SU-DHL-6 (cell line): ENCODE measurements around the gene PRRC2A.

ENCODE experiments used
- H2AFZ ChIP-seq: fragments of 200-600 bp; sonication (generic); 2 replicates; pipeline ENCODE4 v1.6.1; 2014; ENCODE audit warnings: low read depth, mild to moderate bottlenecking, moderate library complexity, mixed read lengths, antibody characterized with exemption, low read length; ENCODE audit not compliant: severe bottlenecking
- H3F3A ChIP-seq: fragments of 200-600 bp; shearing (Covaris generic); 2 replicates; pipeline ENCODE4 v1.6.0; 2016; ENCODE audit warnings: antibody characterized with exemption, mild to moderate bottlenecking; ENCODE audit not compliant: insufficient read depth
- H3K27ac ChIP-seq: fragments of 200-600 bp; sonication (generic); 2 replicates; pipeline ENCODE4 v1.5.1; 2016; ENCODE audit warnings: low read depth, mild to moderate bottlenecking, low read length, moderate library complexity, mixed read lengths
- H3K27me3 ChIP-seq: fragments of 200-600 bp; sonication (generic), shearing (Covaris generic); 2 replicates; pipeline ENCODE4 v1.6.0; 2014; ENCODE audit warnings: mild to moderate bottlenecking, low read length
- H3K36me3 ChIP-seq: fragments of 200-600 bp; sonication (generic); 2 replicates; pipeline ENCODE4 v1.6.1; 2014; ENCODE audit warnings: mild to moderate bottlenecking, low read length, mixed read lengths
- H3K4me2 ChIP-seq: fragments of 300-600, 200-600 bp; shearing (Covaris generic), sonication (generic); 2 replicates; pipeline ENCODE4 v1.6.0; 2014; ENCODE audit warnings: low read length, low read depth, mild to moderate bottlenecking; ENCODE audit not compliant: poor library complexity, severe bottlenecking
- H3K4me3 ChIP-seq: fragments of 200-600 bp; sonication (generic); 2 replicates; pipeline ENCODE4 v1.5.1; 2014; ENCODE audit warnings: antibody characterized with exemption, low read length, mild to moderate bottlenecking, mixed read lengths; ENCODE audit not compliant: insufficient read depth, poor library complexity, severe bottlenecking
- H3K79me2 ChIP-seq: fragments of 200-600 bp; sonication (generic); 2 replicates; pipeline ENCODE4 v1.6.1; 2014; ENCODE audit warnings: mild to moderate bottlenecking, low read length, moderate library complexity; ENCODE audit not compliant: insufficient read depth
- H3K9ac ChIP-seq: fragments of 200-600 bp; sonication (generic); 2 replicates; pipeline ENCODE4 v1.7.0; 2014; ENCODE audit warnings: mild to moderate bottlenecking, low read length
- H3K9me2 ChIP-seq: fragments of 200-600 bp; sonication (generic); replicated peaks from 2 replicates; pipeline ENCODE4 v1.6.1; 2014; ENCODE audit warnings: low read length; ENCODE audit not compliant: insufficient read depth
- H3K9me3 ChIP-seq: fragments of 200-600 bp; sonication (generic); 2 replicates; pipeline ENCODE4 v1.6.1; 2014; ENCODE audit warnings: low read length, mixed read lengths; ENCODE audit not compliant: insufficient read depth
- H4K20me1 ChIP-seq: fragments of 200-600 bp; sonication (generic); 2 replicates; pipeline ENCODE4 v1.6.1; 2014; ENCODE audit warnings: low read depth, mild to moderate bottlenecking, antibody characterized with exemption, low read length, moderate library complexity, mixed read lengths
- EZH2phosphoT487 ChIP-seq: fragments of 200-600 bp; sonication (generic), shearing (Covaris generic); conservative IDR thresholded peaks from 2 replicates; pipeline ENCODE4 v1.6.1; 2018; ENCODE audit warnings: mild to moderate bottlenecking, antibody characterized with exemption, low read length, moderate library complexity, mixed read lengths
- TF ChIP-seq, protein P1 (sequence below): fragments of 200-600 bp; sonication (generic); IDR thresholded peaks from one replicate; pipeline ENCODE4 v1.5.1; 2017; ENCODE audit warnings: antibody characterized with exemption, mild to moderate bottlenecking, low read length, moderate library complexity; ENCODE audit not compliant: insufficient read depth, poor library complexity, severe bottlenecking

Gene PRRC2A

DNA sequence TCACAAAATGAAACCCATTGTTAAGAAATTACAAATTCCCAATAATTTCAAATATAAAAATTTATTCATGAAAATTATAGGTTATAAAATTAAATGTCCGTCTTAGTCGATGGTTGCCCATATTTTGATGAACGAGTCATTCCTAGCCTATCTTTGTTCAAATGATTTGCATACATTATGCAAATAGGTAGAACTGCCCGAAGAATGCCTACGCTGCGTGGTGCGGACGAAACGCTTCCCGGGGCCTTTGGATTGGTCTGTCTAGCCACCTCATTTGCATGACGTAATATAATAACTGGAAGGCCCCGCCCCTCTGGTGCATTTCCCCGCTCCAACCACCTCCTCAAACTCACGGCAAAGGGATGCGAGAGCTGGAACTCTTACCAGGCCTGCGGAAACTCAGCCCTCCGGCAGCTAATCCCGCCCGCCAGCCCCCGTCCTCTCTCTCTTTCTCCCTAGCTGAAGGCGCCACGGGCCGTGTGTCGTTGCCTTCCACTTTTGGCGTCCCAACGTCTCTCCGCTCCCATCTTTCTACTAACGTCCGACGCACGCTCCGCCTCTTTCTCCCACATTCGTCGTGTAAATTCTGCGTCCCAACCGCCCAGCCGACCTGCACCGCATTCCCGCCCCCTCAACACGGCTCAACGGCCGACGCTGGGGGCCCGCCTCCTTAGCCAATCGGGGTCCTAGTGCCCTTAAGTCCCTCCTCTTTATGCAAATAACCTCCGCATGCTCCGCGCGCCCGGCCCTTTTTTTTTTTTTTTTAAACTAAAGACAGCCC is 520 bp upstream of the PRRC2A start:
- peaks cover 41% of the 10 kb centered on the region for H3K79me2 ChIP-seq
- peak overlapping the region; percentile 56 for H3K4me3 ChIP-seq
- TF ChIP-seq, protein P1, sequence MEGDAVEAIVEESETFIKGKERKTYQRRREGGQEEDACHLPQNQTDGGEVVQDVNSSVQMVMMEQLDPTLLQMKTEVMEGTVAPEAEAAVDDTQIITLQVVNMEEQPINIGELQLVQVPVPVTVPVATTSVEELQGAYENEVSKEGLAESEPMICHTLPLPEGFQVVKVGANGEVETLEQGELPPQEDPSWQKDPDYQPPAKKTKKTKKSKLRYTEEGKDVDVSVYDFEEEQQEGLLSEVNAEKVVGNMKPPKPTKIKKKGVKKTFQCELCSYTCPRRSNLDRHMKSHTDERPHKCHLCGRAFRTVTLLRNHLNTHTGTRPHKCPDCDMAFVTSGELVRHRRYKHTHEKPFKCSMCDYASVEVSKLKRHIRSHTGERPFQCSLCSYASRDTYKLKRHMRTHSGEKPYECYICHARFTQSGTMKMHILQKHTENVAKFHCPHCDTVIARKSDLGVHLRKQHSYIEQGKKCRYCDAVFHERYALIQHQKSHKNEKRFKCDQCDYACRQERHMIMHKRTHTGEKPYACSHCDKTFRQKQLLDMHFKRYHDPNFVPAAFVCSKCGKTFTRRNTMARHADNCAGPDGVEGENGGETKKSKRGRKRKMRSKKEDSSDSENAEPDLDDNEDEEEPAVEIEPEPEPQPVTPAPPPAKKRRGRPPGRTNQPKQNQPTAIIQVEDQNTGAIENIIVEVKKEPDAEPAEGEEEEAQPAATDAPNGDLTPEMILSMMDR: no peak
- no peak for TF ChIP-seq EZH2phosphoT487
- no peaks in the 10 kb centered on the region for H3K9me3 ChIP-seq
- H3K27me3 ChIP-seq: no peaks in the 10 kb centered on the region
- peak overlapping the region; percentile 55 for H3K9ac ChIP-seq
- peaks cover 16% of the 10 kb centered on the region; the same call in 1 of the 2 replicates for H4K20me1 ChIP-seq
- peaks cover 31% of the 10 kb centered on the region for H3K36me3 ChIP-seq
- H2AFZ ChIP-seq: peak overlapping the region; percentile 6
- peak overlapping the region; percentile 86 for H3K27ac ChIP-seq
- H3K4me2 ChIP-seq: peak overlapping the region; percentile 56
- H3F3A ChIP-seq: peaks cover 25% of the 10 kb centered on the region
- no peaks in the 10 kb centered on the region for H3K9me2 ChIP-seq

DNA sequence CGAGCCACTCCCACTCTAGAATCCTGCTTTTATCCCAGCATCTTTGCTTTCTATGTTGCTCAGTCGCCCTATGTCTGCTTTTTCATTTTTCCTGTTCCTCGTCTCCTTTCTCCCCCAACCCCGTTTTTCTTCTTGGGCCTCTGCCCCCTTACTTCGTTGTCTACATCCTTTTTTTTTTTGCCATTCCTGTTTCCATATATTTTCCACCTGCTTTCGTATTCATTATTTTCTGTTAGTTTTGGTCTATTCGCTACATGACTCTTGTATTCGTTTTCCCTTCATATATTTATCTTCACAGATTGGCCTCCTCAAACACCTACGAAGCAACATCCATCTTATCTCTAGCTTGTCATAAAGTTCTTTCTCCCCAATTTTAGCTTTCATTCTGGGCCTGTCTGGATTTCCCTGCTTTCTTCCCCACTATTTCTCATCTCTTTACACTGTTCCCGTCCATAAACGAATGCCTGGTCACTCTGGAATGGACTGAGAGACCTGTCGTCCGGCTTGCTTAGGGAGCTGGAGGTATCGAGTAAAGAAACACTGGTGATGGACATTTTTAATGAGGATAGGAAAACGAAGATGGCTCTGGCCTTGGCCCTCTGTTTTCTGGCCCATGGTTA is 915 bp downstream of the PRRC2A start:
- peaks cover 45% of the 10 kb centered on the region for H3K36me3 ChIP-seq
- TF ChIP-seq, protein P1: no peak
- TF ChIP-seq EZH2phosphoT487: no peak
- H2AFZ ChIP-seq: no peak overlapping the region
- H3F3A ChIP-seq: peaks cover 25% of the 10 kb centered on the region
- peaks cover 50% of the 10 kb centered on the region for H3K79me2 ChIP-seq
- peaks cover 16% of the 10 kb centered on the region; the same call in 1 of the 2 replicates for H4K20me1 ChIP-seq
- H3K27ac ChIP-seq: peak overlapping the region; percentile 78
- no peaks in the 10 kb centered on the region for H3K9me3 ChIP-seq
- H3K27me3 ChIP-seq: no peaks in the 10 kb centered on the region
- peak overlapping the region; percentile 64 for H3K4me3 ChIP-seq
- H3K4me2 ChIP-seq: peak overlapping the region; percentile 84
- peak overlapping the region; percentile 83 for H3K9ac ChIP-seq
- no peaks in the 10 kb centered on the region for H3K9me2 ChIP-seq

DNA sequence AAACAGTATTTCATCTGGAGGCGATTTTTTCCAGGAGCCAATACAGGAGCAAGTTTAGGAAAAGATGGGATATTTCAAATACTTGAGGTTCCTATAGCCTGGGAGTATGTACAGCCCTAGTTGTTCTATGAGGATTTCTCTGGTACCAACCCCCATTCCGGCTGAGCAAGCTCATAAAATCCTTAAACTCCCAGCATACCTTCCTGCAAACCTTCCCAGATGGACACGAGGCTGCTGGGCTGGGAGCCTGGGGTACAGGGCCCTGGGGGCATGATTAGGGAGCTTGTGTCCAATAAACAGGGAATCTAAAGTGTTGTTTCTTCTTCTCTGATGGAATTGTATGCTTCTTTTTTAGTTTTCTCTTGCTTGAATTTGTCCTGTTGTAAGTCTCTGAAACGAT is 1.5 kb downstream of the PRRC2A start:
- peak overlapping the region; percentile 64 for H3K4me3 ChIP-seq
- peak overlapping the region; percentile 78; the same call in 1 of the 2 replicates for H3K27ac ChIP-seq
- TF ChIP-seq, protein P1: no peak
- TF ChIP-seq EZH2phosphoT487: no peak
- H4K20me1 ChIP-seq: peaks cover 16% of the 10 kb centered on the region; the same call in 1 of the 2 replicates
- H3K4me2 ChIP-seq: peak overlapping the region; percentile 84
- H3K9ac ChIP-seq: peak overlapping the region; percentile 83
- H2AFZ ChIP-seq: no peak overlapping the region
- H3K27me3 ChIP-seq: no peaks in the 10 kb centered on the region
- H3K36me3 ChIP-seq: peaks cover 50% of the 10 kb centered on the region
- no peaks in the 10 kb centered on the region for H3K9me3 ChIP-seq
- peaks cover 56% of the 10 kb centered on the region for H3K79me2 ChIP-seq
- H3F3A ChIP-seq: peaks cover 25% of the 10 kb centered on the region
- H3K9me2 ChIP-seq: no peaks in the 10 kb centered on the region
